Vagina (tissue), 2 donors: ENCODE data around the gene TNRC6C.

Experiments
- CTCF ChIP-seq, 3 experiments: fragments of 450-650 bp in 2 of 3; fragments of 200-600 bp in 1 of 3; sonication (generic) in 1 of 3; IDR thresholded peaks; one replicate each; pipeline ENCODE4 v1.5.1; 2017 to 2019; ENCODE audit warnings: antibody characterized with exemption in 3 of 3, mild to moderate bottlenecking in 2 of 3, moderate library complexity in 2 of 3
- POLR2A ChIP-seq, 2 donors: fragments of 450-650 bp; IDR thresholded peaks; one replicate each; pipeline ENCODE4 v1.6.1; 2017; ENCODE audit warnings: antibody characterized with exemption in 2 of 2, mild to moderate bottlenecking in 2 of 2, moderate library complexity in 2 of 2
- POLR2AphosphoS5 ChIP-seq, 2 donors: sonication (generic); formaldehyde crosslinking; IDR thresholded peaks; one replicate each; pipeline ENCODE4 v1.9.0; 2017; ENCODE audit warnings: antibody characterized with exemption in 2 of 2, mild to moderate bottlenecking in 2 of 2, low read depth in 1 of 2; ENCODE audit not compliant: insufficient read depth in 1 of 2

GRCh38 chr17:78144147-78144719, 185.7 kb downstream of the TNRC6C start:
- TF ChIP-seq POLR2A (IDR thresholded peaks at IDR 0.05), result no peak
- TF ChIP-seq CTCF (IDR thresholded peaks at IDR 0.05), result no peak
- TF ChIP-seq POLR2AphosphoS5 (IDR thresholded peaks at IDR 0.05; ENCODE audit: insufficient read depth in 1 of 2, low read depth in 1 of 2), result peak in 1 of 2 donors; percentile 47
